ENCODE results near the gene MMP21.

The MMP21 gene, protein sequence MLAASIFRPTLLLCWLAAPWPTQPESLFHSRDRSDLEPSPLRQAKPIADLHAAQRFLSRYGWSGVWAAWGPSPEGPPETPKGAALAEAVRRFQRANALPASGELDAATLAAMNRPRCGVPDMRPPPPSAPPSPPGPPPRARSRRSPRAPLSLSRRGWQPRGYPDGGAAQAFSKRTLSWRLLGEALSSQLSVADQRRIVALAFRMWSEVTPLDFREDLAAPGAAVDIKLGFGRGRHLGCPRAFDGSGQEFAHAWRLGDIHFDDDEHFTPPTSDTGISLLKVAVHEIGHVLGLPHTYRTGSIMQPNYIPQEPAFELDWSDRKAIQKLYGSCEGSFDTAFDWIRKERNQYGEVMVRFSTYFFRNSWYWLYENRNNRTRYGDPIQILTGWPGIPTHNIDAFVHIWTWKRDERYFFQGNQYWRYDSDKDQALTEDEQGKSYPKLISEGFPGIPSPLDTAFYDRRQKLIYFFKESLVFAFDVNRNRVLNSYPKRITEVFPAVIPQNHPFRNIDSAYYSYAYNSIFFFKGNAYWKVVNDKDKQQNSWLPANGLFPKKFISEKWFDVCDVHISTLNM

DNA sequence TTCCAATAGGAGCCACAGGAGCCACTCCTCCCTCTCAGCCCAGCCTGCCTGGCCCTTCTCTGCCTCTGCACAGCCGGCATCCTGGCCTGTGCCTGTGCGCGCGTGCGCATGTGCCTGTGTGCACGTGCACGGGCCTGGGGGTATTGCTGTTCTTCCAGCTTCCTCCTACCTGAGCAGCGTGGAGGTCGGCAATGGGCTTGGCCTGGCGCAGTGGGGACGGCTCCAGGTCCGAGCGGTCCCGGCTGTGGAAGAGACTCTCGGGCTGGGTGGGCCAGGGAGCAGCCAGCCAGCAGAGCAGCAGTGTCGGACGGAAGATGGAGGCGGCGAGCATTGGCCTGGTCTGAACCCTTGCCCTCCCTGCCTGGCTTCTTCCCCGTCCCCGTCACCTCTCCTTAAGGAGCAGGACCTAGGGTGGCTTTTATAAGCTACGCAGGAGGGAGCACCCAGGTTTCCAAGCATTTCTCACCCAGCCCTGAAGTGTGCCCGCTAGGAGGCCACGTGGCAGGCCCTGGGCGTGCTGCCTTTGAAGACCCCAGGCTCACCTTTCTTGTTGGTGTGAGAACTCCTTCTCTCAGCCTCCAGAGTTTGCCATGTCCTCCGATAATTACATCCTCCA lies at the start of gene MMP21:
Gene MMP21, minus strand, starts transcription at position 331 of the 616 bp plus-strand sequence. Its CDS starts 0 bp downstream, at position 331.
- no peak for DNase-seq (ENCODE audit: low read depth, low spot score)

DNA sequence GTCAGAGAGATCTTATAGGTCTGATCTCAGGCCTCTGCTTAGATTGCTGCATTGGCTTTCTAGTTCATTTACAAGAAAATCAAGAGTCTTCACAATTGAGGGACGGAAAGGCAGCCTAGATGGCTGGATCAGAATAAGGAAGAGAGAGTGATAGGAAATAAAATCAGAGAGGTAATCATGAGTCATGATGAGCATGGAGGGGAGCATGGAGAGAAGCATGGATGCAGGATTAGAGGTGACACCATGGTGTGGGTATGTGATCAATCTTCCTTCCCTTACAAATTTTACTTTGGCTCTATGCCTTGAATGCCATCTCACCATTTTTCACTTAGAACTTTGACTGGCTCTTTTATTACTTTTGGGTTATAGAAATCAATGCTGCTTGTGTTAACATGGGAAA lies 49.1 kb upstream of the MMP21 start:
- DNase-seq (ENCODE audit: low read depth, low spot score), result no peak

DNA sequence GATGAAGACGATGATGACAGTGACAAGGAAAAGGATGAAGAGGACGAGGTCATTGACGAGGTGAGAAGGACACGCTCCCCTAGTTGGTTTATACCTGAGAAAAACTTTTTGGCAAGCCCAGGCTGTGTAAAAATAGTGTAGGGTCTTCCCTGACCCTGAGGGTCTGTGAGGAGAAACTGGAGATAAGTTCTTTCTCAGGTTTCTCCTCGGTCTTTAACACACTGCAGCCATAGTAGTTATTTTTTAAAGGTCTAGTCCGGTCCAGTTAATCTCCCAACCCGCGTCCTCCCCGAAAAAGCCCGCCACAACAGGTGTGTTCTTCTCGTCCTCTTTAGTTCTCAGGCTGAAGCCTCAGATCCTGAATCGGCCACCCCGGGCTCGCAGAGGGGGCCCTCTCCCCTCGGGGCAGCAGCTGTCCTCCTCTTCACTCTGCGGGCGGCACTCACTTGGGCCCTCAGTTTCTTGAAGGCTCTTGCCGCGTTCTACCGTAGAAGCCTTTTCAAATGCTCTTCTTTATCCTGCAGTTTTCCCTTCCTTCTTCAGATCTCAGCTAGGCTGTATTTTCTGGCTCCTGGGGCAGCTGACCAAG lies 48.1 kb upstream of the MMP21 start:
- no peak for DNase-seq (ENCODE audit: low read depth, low spot score)

DNA sequence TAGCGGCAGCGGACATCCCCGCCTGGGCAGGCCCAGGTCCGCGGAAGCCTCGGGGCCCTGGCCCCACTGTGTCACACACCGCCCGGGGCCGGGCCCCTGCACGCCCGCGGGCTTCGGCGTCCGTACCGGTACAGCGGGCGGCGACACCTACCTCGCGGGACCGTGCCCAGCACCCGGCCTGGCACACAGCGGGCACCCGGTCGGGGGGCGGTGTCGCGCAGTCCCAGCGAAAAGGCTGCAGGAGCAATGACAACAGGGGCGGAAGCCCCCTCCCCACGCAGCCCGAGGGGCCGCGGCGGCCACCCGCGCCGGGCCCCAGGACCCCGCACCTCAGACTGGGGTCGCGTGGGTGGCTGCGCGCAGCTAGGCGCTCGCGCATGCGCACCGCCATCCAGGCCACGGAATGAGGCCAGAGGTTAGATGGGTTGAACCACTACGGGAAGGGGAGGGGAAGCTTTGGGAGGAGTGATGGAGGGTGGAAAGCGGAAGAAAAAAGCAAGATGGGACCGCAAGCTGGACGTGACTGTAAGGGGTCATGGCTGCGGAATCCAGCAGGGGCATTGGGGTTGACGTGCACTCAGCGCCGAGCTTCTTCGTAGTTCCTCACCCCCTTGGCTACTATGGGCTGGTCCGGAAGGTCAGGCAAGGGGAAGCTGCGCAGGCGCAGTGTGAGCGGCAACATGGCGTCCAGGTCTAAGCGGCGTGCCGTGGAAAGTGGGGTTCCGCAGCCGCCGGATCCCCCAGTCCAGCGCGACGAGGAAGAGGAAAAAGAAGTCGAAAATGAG lies 47.4 kb upstream of the MMP21 start, which contains the start of the genes BCCIP and UROS:
Gene BCCIP, plus strand, starts transcription at position 669 of the 785 bp plus-strand sequence. Its CDS starts 12 bp downstream, at position 681.
Gene UROS, minus strand, starts transcription at position 381 of the 785 bp plus-strand sequence. CDS start 6,759 bp downstream, outside the sequence.
- DNase-seq (ENCODE audit: low read depth, low spot score), result peak; percentile 54

DNA sequence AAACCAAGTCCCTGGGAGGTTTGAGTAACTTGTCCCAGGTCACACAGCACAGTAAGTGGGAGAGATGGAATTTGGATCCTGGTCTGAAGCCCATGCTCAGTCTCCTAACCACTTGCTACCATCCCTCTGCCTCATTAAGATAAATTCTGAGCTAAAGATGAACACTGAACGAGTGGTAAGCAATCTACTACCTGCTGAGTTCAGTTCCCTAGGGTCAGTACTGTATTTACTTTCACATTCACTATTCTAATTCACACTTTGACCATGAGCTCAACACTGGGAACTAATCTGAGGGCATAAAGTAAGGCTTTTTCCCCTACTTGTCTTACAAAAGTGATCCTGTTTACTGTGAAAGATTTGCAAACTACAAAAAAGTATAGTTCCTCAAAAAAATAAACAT lies 45.1 kb upstream of the MMP21 start:
- no peak for DNase-seq (ENCODE audit: low read depth, low spot score)

DNA sequence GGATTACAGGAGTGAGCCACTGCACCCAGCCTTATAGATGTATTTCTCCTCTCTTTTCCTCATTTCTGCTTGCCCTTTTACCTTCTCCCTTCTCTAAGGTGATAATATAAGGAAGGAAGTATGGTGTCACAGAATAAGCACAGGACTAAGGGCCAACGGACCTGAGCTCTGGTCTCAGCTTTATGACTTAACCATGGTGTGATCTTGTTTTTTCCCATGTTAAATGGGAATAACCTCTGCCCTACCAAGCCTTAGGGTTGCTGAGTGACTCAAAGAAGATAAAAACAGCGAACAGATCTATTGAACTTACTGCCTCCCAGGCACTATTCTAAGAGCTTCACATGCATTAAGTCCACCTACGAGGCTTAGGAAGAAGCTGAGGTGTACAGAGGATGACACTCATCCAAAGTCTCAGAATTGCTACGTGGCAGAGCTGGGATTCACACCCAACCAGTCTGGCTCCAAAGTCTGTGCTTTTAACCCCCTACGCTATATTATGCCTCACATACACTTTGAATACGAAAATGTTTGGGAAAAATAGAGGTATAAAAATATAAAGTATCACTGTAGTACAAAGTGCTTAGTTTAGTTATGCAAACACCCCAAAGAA lies 41.8 kb upstream of the MMP21 start:
- no peak for DNase-seq (ENCODE audit: low read depth, low spot score)

DNA sequence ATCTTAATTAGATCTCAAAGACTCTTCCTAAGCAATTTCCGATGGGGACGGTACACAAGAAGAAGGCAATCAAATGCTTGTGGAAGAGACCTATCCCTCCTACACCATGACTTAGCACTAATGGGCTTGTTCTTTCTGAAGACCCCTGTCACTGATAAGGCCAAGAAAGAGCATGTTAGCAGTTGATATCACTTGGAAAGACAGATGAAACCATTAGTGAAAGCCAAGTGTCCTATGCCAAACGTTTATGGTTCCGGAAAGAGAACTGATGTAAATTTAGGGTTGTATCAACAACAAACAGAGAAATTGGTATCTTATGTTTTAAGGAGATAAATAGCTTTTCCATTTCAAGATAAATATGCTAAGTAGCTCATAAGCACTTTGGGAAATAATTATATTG lies 40.9 kb upstream of the MMP21 start:
- DNase-seq (ENCODE audit: low read depth, low spot score), result no peak

DNA sequence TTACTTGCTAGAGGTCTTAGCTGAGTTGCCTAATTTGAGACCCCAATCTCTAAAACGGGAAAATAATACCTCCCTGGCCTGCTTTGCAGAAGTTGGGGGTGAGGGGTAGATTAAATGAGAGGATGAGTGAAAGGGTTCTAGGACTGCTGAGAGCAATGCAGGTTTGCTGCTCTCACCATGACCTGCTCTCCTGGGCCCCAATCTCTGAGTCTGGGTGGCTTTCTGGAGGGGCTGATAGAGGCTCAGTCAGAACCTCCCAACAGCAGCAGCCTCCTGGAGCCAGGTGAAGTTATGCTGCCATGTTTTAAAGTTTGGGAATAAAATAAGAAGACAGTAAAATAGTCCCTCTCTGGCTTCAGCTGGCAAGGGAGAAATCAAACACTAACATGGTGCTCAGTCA lies 40.1 kb upstream of the MMP21 start:
- no peak for DNase-seq (ENCODE audit: low read depth, low spot score)

DNA sequence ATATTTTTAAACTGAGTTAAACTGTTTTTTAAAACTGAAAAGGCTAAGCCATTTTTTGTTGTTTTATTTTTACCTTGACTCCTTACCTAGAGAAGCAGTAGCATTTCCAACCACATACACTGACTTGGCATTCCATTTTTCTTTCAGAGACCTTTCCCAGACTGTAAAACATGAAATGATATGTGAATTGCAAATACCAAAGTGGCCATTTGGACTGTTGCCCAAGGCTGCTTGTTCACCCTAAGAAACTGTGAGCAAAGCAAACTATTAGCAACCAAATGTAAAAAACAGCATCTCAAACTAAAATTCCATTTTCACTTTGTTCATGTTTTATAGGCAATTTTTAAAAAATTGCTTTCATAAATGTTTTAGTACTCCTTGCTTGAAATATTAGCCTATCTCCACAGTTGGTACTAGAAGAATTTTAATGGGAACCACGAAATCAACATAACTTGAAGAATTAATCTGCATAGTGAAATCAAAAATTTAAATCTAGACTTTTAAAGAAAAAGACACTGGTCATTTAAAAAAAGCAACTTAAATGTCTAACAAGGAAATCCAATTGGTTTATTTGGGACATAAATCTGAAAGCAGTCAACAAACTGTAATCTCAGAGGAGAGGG lies 36.6 kb upstream of the MMP21 start:
- no peak for DNase-seq (ENCODE audit: low read depth, low spot score)

DNA sequence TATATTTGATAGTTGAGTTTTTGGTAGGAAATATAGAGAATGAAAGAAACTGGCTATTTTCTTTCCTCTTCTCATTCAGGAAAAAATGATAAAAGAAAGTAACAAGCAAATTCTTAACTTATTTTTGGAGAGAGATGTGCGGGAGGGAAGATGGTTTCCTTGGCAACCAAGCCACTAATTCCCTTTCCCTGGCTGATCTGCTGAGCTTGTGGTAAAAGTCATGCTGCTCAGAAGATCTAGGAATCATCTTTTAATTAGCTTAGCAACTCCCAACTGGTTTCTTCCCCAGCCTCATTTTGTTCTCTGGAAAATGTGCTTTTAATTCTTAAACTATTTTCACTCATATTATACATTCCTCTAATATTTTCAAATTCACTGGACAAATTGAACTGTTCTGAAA lies 35.6 kb upstream of the MMP21 start:
- DNase-seq (ENCODE audit: low read depth, low spot score), result no peak

DNA sequence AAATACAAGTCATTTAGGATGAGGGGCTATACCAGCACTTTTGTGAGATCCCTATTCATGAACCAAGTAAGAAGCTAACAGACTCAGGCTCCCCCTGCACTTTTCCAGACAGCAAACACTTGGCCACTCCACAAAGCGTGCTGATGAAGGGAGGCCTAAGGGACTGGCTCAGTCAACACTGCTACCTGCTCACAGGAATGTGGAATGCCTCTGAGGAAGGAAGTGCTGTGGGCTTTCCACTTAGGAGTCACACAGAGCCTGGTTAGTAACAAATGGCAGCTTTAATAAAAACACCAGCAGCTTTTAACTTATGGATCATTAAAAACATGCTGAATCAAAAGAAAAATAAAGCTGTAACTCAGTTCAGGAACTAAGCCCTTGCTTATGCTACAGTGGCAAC lies 32.4 kb upstream of the MMP21 start:
- no peak for DNase-seq (ENCODE audit: low read depth, low spot score)

DNA sequence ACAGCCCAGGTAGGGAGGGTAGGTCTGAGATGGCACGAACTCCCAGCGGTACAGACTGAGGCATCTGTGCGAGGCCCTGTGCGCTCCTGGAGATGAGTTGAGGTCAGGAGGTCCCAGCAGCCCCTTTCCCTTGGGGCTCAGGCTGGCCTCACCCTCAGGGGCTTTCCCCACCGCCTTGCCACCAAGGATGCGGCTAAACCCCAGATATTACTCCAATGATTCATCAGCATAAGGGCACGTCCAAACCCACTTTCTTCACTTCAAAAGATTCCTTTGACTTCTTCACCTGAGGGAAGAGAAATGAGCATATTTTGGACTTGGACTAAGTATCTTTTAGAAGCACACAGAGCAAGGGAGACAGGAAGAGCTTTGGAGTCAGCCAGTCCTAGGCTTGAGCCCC lies 27.1 kb upstream of the MMP21 start:
- no peak for DNase-seq (ENCODE audit: low read depth, low spot score)

DNA sequence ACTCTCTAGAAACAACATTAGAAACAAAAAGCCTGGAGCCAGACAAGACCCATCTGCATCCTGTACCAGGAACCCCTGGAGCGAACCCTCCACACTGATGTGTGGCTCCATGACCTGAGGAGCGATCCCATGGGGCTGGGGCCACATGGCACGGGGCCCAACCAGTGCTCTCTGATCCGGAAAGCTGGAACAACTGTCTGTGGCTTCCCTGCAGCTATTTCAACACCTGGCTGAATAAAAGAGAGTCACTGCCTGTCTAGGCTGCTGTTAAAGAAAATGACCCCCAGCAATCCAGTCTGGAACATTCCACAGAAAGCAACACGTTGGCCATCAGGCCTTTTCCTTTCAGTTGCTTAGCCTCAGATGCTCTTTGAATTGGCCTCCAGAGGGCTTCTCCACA lies 26.5 kb upstream of the MMP21 start:
- no peak for DNase-seq (ENCODE audit: low read depth, low spot score)

DNA sequence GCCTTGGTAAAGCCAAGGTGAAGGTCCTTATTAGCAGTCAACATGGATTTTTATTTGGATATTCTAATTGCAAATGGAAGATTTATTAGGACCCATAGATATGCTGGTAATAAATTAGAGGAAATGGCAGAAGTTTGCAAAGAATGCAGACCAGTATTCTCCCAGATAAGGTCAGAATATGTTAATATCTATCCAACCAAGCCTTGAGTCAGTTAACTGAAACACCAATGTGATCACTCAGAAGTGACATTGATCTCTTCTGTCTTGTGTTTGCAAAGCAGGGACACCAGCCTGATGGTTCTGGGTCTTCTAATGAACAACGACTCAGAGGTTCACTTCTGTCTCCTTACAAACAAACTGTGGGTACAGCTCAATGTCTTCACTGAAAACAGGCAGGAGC lies 26.0 kb upstream of the MMP21 start:
- DNase-seq (ENCODE audit: low read depth, low spot score), result no peak

DNA sequence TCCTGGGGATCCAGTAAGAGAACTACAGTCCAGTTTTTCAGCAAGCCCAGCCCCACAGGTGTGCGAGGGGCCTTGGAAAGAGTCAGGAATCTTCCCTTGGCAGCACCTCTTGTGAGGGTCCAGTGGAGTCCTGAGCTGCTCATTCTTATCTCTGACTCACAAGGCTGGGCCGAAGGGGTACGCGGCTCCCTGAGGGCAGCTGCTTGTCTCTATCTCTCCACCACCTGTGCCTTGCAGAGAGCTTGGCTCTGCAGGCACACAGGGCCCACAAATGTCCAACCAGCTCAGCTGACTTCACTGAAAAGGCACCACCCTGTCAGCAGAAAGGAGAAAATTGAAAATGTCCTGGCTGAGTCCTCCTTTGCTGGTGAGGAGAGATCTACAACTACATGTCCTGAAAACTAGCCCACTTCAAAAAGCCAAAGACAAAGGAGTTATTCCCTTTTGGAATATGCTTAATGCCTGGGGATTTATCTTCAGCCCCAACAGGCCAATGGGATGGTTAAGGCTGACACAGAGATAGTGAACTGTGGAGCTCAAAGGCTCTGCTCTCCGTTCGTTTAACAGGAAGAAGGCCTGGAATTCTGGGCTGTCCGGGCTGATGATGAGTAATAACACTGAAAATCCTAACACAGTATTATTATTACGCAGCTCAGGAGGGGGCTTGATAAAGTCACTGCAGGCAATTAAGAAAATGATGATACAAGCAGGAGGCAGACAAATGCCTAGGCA lies 24.0 kb upstream of the MMP21 start:
- DNase-seq (ENCODE audit: low read depth, low spot score), result no peak

DNA sequence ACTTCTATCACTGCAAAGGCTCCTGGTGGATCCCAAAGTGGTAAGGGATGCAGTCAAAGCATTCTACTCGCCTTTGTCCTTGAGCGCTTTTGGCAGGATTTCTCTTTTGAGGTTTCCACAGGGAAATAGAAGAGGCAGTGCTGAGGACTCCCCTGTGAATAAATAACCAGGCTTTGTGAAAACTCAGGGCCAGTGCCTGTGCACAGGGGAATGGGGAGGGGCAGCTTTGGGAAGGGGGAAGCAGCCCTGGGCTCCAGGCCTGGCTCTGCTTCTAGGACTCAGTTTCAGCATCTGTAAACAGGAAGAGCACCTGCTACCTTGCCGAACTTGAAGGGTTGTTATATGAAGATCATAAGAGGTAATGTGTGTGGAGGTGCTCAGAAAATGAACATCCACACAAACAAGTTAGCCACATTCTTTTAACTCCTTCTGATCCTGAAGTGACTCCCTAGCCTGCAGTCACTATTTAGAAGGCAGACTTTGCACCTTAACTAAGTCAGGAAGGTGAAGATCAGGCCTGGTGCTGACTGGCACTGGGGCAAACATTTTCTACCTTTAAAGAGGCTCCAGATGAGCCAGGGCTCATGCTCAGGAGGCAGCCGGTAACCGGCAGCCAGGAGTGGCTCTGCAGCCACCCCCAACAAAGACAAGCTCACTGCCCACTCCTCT lies 22.5 kb upstream of the MMP21 start:
- no peak for DNase-seq (ENCODE audit: low read depth, low spot score)

DNA sequence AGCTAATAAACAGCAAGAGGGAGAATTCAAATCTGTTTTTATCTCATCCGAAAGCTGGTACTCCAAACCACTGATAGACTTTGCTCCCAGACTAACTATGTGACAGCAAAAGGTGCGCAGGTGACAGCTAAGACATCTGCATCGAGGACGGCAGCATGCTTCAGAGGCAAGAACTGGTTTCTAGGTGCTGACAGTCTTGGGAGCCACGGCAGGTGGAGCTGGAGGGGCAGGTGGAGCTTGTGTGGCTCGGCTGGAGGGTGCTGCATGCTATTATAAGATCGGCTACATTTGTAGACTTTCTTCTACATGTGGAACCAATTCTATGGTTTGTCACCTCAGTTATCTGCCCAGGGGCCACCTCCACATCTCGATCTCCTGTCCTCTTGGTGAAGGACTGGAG lies 21.8 kb upstream of the MMP21 start:
- no peak for DNase-seq (ENCODE audit: low read depth, low spot score)

DNA sequence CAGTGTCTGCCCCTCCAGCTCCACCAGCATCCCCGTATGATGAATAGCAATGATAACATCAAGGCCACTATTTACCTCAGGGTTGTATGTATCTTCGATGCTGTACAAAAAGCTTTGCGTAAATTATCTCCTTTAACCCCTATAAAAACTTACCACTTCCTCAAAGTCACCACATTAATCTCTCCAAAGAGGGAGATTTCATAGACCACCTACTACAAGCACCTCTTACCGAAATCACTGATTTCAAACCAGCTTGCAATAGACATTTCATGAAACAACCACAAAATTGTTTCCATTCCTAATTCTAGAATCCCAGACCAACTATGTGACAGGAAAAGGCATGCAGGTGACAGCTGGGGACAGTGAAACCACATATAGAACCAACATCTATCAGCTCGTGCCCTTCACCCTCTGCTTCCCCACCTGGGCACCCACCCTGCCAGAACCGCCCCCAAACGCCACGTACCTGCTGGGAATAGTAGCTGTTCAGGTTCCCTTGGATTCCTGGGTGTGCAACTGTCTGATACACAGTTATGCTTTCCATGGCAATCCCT lies 20.1 kb upstream of the MMP21 start:
- no peak for DNase-seq (ENCODE audit: low read depth, low spot score)

DNA sequence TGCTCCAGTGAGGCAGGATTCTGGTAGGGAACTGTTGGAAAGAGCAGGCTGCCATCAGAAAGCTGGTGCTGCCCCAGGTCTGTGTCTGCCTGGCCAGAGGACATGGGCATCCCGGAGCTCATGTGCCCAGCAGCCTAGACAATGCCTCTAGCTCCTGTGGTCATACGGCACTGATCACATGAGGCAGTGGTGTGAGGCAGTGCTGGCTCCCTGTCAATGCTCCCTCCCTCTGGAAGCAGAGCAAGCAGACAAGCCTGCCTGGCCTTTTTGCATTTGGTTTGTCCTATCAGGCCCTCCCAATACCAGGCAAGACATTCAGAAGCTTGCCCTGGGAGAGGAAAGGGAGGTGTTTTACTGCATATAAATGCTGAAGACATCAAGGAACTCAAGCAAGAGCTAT lies 19.5 kb upstream of the MMP21 start:
- DNase-seq (ENCODE audit: low read depth, low spot score), result no peak

Data from iPS DF 19.7 (cell line).